Measurements from ENCODE around the gene SERPINB10. TPM values are rescaled to one million over a fixed set of nuclear protein-coding genes. Genes with fewer than 3 reads are reported as not detected.

The SERPINB10 gene
- total RNA-seq, 1 donor, result not detected

GRCh38 chr18:63899206-63899605 lies 8.6 kb upstream of the SERPINB10 start:
- no peak overlapping the region for H3K4me3 ChIP-seq (ENCODE audit: low read depth, low read length)
- no peak for TF ChIP-seq CTCF (IDR thresholded peaks at IDR 0.05; ENCODE audit: insufficient read depth, low read length)
- DNase-seq (ENCODE audit: low read depth), result no peak

DNA sequence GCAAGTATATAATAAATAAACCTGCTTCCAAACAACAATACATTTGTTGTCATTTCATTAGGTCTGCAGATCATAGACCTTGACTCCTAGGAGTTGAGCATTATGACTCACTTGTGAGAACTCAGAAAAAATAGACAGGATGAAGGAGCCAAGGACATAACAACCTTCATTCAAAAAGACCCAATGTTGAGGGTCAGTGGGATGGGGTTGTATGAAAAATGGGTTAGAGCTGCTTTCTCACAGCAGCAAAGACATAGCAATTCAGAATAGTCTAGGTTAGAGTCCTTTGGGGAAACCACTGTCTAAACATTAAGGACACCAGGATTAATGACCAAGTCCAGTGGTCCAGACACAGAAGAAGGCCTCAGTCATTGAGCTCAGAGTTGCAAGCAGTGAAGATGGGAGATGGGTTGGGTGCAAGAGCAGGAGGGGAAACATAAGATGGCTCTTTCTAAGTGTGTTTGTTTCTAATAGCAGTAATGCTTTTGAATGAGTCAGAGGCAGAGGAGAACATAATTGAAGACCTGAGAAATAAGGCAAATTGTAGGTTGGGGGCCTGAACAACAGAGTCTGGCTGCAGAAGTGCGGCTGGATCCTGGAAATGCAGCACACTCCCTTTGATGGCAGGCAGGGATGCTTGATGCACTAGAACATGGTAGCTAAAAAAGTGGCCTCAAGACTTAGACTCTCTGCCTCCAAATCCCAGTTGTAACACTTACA lies 3.7 kb upstream of the SERPINB10 start:
- no peak overlapping the region for H3K4me3 ChIP-seq (ENCODE audit: low read depth, low read length)
- TF ChIP-seq CTCF (IDR thresholded peaks at IDR 0.05; ENCODE audit: insufficient read depth, low read length), result no peak
- no peak for DNase-seq (ENCODE audit: low read depth)

GRCh38 chr18:63904694-63905093 lies 3.1 kb upstream of the SERPINB10 start:
- TF ChIP-seq CTCF (IDR thresholded peaks at IDR 0.05; ENCODE audit: insufficient read depth, low read length), result no peak
- no peak overlapping the region for H3K4me3 ChIP-seq (ENCODE audit: low read depth, low read length)
- DNase-seq (ENCODE audit: low read depth), result no peak

DNA sequence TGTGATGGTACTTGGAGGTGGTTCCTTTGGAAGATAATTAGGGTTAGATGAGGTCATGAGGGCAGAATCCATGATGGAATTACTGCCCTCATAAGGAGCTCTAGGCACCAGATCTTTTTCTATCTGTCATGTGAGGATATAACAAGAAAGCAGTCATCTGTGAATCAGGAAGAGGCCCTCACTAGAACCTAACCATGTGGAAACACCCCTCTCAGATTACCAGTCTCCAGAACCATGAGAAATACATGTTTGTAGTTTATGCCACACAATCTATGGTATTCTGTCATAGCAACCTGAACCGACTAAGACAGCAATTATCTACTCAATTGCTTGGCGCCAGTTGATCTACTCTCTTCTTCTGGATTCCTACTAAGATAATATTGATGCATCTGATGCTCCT lies 2.4 kb upstream of the SERPINB10 start:
- H3K4me3 ChIP-seq (ENCODE audit: low read depth, low read length), result no peak overlapping the region
- DNase-seq (ENCODE audit: low read depth), result no peak
- no peak for TF ChIP-seq CTCF (IDR thresholded peaks at IDR 0.05; ENCODE audit: insufficient read depth, low read length)

- H3K4me3 ChIP-seq (ENCODE audit: low read depth, low read length), result no peak overlapping the region
- DNase-seq (ENCODE audit: low read depth), result no peak
Observed at GRCh38 chr18:63906056-63906455, 1.7 kb upstream of the SERPINB10 start.

GRCh38 chr18:63908858-63909257 lies 1.1 kb downstream of the SERPINB10 start:
- DNase-seq (ENCODE audit: low read depth), result no peak
- H3K4me3 ChIP-seq (ENCODE audit: low read depth, low read length), result no peak overlapping the region
- TF ChIP-seq CTCF (IDR thresholded peaks at IDR 0.05; ENCODE audit: insufficient read depth, low read length), result no peak

More at GRCh38 chr18:63906056-63906455, 1.7 kb upstream of the SERPINB10 start:
- no peak for TF ChIP-seq CTCF (IDR thresholded peaks at IDR 0.05; ENCODE audit: insufficient read depth, low read length)

- no peak for TF ChIP-seq CTCF (IDR thresholded peaks at IDR 0.05; ENCODE audit: insufficient read depth, low read length)
- no peak for DNase-seq (ENCODE audit: low read depth)
- H3K4me3 ChIP-seq (ENCODE audit: low read depth, low read length), result no peak overlapping the region
Observed at GRCh38 chr18:63909870-63910269, 2.1 kb downstream of the SERPINB10 start.
